ENCODE data around the gene TRPC4AP.
"Not testable (repeated sequence)": the region's sequence is repeated elsewhere in the genome, so short reads cannot be mapped to it uniquely, and the experiment has no call there.

Gene TRPC4AP

DNA sequence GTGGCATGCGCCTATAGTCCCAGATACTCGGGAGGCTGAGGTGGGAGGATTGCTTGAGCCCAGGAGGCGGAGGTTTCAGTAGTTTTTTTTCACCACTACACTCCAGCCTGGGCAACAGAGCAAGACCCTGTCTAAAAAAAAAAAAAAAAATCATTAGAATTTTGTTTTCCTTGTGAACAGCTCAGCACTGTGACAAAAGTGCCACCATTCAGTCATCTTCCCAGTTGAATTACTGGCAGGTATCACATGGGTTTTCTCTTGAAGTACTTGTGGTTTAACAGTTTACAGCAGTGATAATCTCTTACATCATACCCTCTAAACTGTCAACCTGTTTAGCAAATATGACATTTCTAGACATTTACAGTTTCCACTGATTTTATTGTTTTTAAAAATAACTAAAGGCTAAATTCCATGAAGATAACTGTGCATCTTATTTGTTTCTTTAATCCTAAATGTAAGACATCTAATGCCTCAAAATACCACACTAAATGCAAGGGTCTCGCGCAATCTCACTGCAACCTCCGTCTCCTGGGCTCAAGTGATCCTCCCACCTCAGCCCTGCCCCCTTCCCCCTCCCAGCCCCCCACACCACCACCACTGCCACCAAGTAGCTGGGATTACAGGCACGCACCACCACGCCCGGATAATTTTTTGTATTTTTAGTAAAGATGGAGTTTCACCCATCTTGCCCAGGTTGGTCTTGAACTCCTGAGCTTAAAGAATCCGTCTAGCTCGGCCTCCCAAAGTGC is 7.0 kb downstream of the TRPC4AP start:
- Histone ChIP-seq H3K36me3 (no peaks in the 10 kb centered on the region), H3K27me3 (no peaks in the 10 kb centered on the region), H3K4me3 (ENCODE audit: low read depth, low read length) (no peak overlapping the region), H3K4me1 (no peaks in the 10 kb centered on the region), H3K9me3 (no peaks in the 10 kb centered on the region)
- no peak for TF ChIP-seq CTCF (IDR thresholded peaks at IDR 0.05; ENCODE audit: low read depth, low read length)
- DNase-seq, result no peak

- TF ChIP-seq CTCF (IDR thresholded peaks at IDR 0.05; ENCODE audit: low read depth, low read length), result no peak
- DNase-seq, result no peak
Observed at GRCh38 chr20:35084998-35085397, 7.6 kb downstream of the TRPC4AP start.

DNA sequence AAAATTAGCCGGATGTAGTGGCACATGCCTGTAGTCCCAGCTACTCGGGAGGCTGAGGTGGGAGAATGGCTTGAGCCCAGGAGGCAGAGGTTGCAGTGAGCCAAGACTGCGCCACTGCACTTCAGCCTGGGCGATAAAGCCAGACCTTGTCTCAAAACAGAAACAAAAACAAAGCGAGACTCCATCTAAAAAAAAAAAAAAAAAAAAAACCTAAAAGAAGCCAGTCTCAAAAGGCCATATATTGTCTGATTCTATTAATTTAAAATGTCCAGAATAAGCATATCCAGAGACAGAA is 12.3 kb downstream of the TRPC4AP start:
- H3K9me3 ChIP-seq; DNase-seq; H3K4me1 ChIP-seq; H3K4me3 ChIP-seq (ENCODE audit: low read depth, low read length); H3K27me3 ChIP-seq: not testable (repeated sequence)
- peaks cover 21% of the 10 kb centered on the region for H3K36me3 ChIP-seq

More at GRCh38 chr20:35084998-35085397, 7.6 kb downstream of the TRPC4AP start:
- Histone ChIP-seq H3K27me3 (no peaks in the 10 kb centered on the region), H3K36me3 (no peaks in the 10 kb centered on the region), H3K4me3 (ENCODE audit: low read depth, low read length) (no peak overlapping the region), H3K9me3 (no peaks in the 10 kb centered on the region), H3K4me1 (no peaks in the 10 kb centered on the region)

DNA sequence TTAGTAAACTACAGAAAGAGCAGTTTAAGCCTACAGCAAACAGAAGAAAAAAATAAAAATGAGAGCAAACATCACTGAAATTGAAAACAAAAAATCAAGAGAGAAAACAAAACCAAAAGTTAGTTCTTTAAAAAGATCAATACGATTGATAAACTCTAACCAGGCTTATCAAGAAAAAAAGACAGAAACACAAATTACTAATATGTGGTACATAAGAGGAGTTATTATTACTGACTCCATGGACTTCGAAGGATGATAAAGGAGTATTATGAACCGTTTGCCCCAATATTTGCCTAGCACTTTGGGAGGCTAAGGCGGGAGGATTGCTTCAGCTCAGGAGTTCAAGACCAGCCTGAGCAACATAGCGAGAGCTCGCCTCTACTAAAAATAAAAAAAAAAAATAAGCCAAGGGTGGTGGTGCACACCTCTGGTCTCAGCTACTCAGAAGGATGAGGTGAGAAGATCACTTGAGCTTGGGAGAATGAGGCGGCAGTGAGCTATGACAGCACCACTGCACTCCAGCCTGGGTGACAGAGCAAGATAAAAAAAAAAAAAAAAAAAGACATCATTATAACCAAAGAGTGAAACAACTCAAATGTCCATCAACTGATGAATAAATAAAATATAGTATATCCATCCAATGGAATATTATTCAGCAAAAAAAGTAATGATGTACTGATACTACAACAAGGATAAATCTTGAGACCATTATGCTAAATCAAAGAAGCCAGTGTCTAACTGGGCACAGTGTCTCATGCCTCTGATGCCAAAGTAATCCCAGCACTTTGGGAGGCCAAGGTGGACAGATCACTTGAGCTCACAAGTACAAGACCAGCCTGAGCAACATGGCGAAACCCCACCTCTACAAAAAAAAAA is 12.9 kb downstream of the TRPC4AP start:
- Histone ChIP-seq H3K4me3 (ENCODE audit: low read depth, low read length) (no peak overlapping the region), H3K27me3 (no peaks in the 10 kb centered on the region), H3K4me1 (no peaks in the 10 kb centered on the region), H3K9me3 (no peaks in the 10 kb centered on the region), H3K36me3 (peaks cover 21% of the 10 kb centered on the region)
- DNase-seq, result no peak
- TF ChIP-seq CTCF (IDR thresholded peaks at IDR 0.05; ENCODE audit: low read depth, low read length), result no peak

- Histone ChIP-seq H3K4me1 (no peaks in the 10 kb centered on the region), H3K27me3 (no peaks in the 10 kb centered on the region), H3K9me3 (no peaks in the 10 kb centered on the region), H3K4me3 (ENCODE audit: low read depth, low read length) (no peak overlapping the region), H3K36me3 (peaks cover 21% of the 10 kb centered on the region)
- no peak for TF ChIP-seq CTCF (IDR thresholded peaks at IDR 0.05; ENCODE audit: low read depth, low read length)
- DNase-seq, result no peak
Observed at GRCh38 chr20:35077872-35078271, 14.7 kb downstream of the TRPC4AP start.

- no peak for DNase-seq
- Histone ChIP-seq H3K4me3 (ENCODE audit: low read depth, low read length) (no peak overlapping the region), H3K36me3 (peaks cover 21% of the 10 kb centered on the region), H3K9me3 (no peaks in the 10 kb centered on the region), H3K4me1 (no peaks in the 10 kb centered on the region), H3K27me3 (no peaks in the 10 kb centered on the region)
- TF ChIP-seq CTCF (IDR thresholded peaks at IDR 0.05; ENCODE audit: low read depth, low read length), result no peak
Observed at GRCh38 chr20:35077341-35077740, 15.3 kb downstream of the TRPC4AP start.

GRCh38 chr20:35071436-35072153 is 21.0 kb downstream of the TRPC4AP start:
- not testable (repeated sequence) for H3K4me3 ChIP-seq (ENCODE audit: low read depth, low read length); H3K27me3 ChIP-seq; H3K4me1 ChIP-seq; H3K9me3 ChIP-seq; DNase-seq
- H3K36me3 ChIP-seq, result peaks cover 17% of the 10 kb centered on the region

All from BE2C (cell line).